Neural cell (in vitro differentiated cells): ENCODE results near the gene TPRA1. TPM values are rescaled to one million over a fixed set of nuclear protein-coding genes. Genes with fewer than 3 reads are reported as not detected.
"Not testable (repeated sequence)": the region's sequence is repeated elsewhere in the genome, so short reads cannot be mapped to it uniquely, and the experiment has no call there.

Experiments used
- H2AFZ ChIP-seq: fragments of 200-600, 300-800 bp; sonication (generic), shearing (Covaris generic); 2 replicates; pipeline ENCODE4 v1.6.0; 2014; ENCODE audit warnings: low read depth, mild to moderate bottlenecking, antibody characterized with exemption, low read length, moderate library complexity
- H3F3A ChIP-seq: fragments of 200-600 bp; shearing (Covaris generic); 2 replicates; pipeline ENCODE4 v1.6.1; 2016; ENCODE audit warnings: mild to moderate bottlenecking, moderate library complexity, mixed read lengths, antibody characterized with exemption, low read length; ENCODE audit not compliant: insufficient read depth, poor library complexity, severe bottlenecking
- H3K27ac ChIP-seq: fragments of 200-600, 300-800 bp; sonication (generic), shearing (Covaris generic); 2 replicates; pipeline ENCODE4 v1.5.1; 2014; ENCODE audit warnings: mild to moderate bottlenecking, low read length, moderate library complexity
- H3K27me3 ChIP-seq: fragments of 300-800, 200-600 bp; sonication (generic), shearing (Covaris generic); 2 replicates; pipeline ENCODE4 v1.6.0; 2014; ENCODE audit warnings: mild to moderate bottlenecking, low read depth, low read length, moderate library complexity; ENCODE audit not compliant: insufficient read depth
- H3K36me3 ChIP-seq: fragments of 300-800, 200-600 bp; sonication (generic), shearing (Covaris generic); 2 replicates; pipeline ENCODE4 v1.5.1; 2014; ENCODE audit warnings: mild to moderate bottlenecking, antibody characterized with exemption, low read length, moderate library complexity; ENCODE audit not compliant: insufficient read depth
- H3K4me2 ChIP-seq: fragments of 300-800, 200-600 bp; sonication (generic), shearing (Covaris generic); 2 replicates; pipeline ENCODE4 v1.6.0; 2014; ENCODE audit warnings: mild to moderate bottlenecking, low read length
- H3K4me3 ChIP-seq: fragments of 300-800, 200-600 bp; sonication (generic), shearing (Covaris generic); 2 replicates; pipeline ENCODE4 v1.5.1; 2014; ENCODE audit warnings: mild to moderate bottlenecking, low read length, moderate library complexity
- H3K79me2 ChIP-seq: fragments of 200-600 bp; shearing (Covaris generic); replicated peaks from 2 replicates; pipeline ENCODE4 v1.6.0; 2014; ENCODE audit warnings: mild to moderate bottlenecking, low read length, moderate library complexity; ENCODE audit not compliant: insufficient read depth
- H3K9ac ChIP-seq: fragments of 300-800, 200-600 bp; sonication (generic), shearing (Covaris generic); 2 replicates; pipeline ENCODE4 v1.6.1; 2016; ENCODE audit warnings: mild to moderate bottlenecking, low read length, mixed read lengths
- H3K9me2 ChIP-seq: fragments of 200-600 bp; shearing (Covaris generic); 2 replicates; pipeline ENCODE4 v1.6.1; 2016; ENCODE audit warnings: mild to moderate bottlenecking, low read length, mixed read lengths; ENCODE audit not compliant: insufficient read depth
- H3K9me3 ChIP-seq: fragments of 200-600, 300-800 bp; sonication (generic), shearing (Covaris generic); 2 replicates; pipeline ENCODE4 v1.6.1; 2016; ENCODE audit warnings: mild to moderate bottlenecking, mixed run types, low read length, moderate library complexity, mixed read lengths
- H4K20me1 ChIP-seq: fragments of 200-600 bp; shearing (Covaris generic); 2 replicates; pipeline ENCODE4 v1.6.1; 2016; ENCODE audit warnings: mild to moderate bottlenecking, mixed run types; ENCODE audit not compliant: insufficient read depth
- CTCF ChIP-seq: fragments of 450-650 bp; IDR thresholded peaks from 2 replicates; pipeline ENCODE4 v1.5.1; 2014; ENCODE audit warnings: antibody characterized with exemption, mild to moderate bottlenecking, moderate library complexity; ENCODE audit not compliant: poor library complexity, severe bottlenecking
- EP300 ChIP-seq: fragments of 450-650 bp; conservative IDR thresholded peaks from 2 replicates; pipeline ENCODE4 v1.6.1; 2014; ENCODE audit warnings: antibody characterized with exemption, mild to moderate bottlenecking, moderate library complexity; ENCODE audit not compliant: poor library complexity, severe bottlenecking
- EZH2 ChIP-seq: fragments of 200-600, 300-800 bp; shearing (Covaris generic), sonication (generic); IDR thresholded peaks from 2 replicates; pipeline ENCODE4 v1.6.1; 2014; ENCODE audit warnings: antibody characterized with exemption, low read length, borderline replicate concordance, mild to moderate bottlenecking; ENCODE audit not compliant: insufficient read depth, poor library complexity, severe bottlenecking
- MXI1 ChIP-seq: fragments of 450-650 bp; conservative IDR thresholded peaks from 2 replicates; pipeline ENCODE4 v1.6.1; 2014; ENCODE audit warnings: antibody characterized with exemption, mild to moderate bottlenecking; ENCODE audit not compliant: poor library complexity, severe bottlenecking
- POLR2AphosphoS5 ChIP-seq: IDR thresholded peaks from 2 replicates; pipeline ENCODE4 v1.6.1; 2012
- RAD21 ChIP-seq: fragments of 450-650 bp; conservative IDR thresholded peaks from 2 replicates; pipeline ENCODE4 v1.6.1; 2014; ENCODE audit warnings: antibody characterized with exemption, mild to moderate bottlenecking, moderate library complexity
- REST ChIP-seq: IDR thresholded peaks from 2 replicates; pipeline ENCODE4 v1.6.1; 2012; ENCODE audit warnings: borderline replicate concordance
- SMC3 ChIP-seq: fragments of 450-650 bp; conservative IDR thresholded peaks from 2 replicates; pipeline ENCODE4 v1.6.1; 2014; ENCODE audit warnings: antibody characterized with exemption, mild to moderate bottlenecking, moderate library complexity; ENCODE audit not compliant: poor library complexity
- TAF1 ChIP-seq: IDR thresholded peaks from 2 replicates; pipeline ENCODE4 v1.6.1; 2012; ENCODE audit warnings: low read depth
- polyA plus RNA-seq: library from polyadenylated mRNA; depleted of rRNA; stranded (reverse); fragments of >200 nt; gene quantifications from 2 replicates; pipeline ENCODE4 v1.2.3, GENCODE V29; 2014

The TPRA1 gene
- polyA plus RNA-seq, 1 donor from 2014 or later: 26.5 TPM

DNA sequence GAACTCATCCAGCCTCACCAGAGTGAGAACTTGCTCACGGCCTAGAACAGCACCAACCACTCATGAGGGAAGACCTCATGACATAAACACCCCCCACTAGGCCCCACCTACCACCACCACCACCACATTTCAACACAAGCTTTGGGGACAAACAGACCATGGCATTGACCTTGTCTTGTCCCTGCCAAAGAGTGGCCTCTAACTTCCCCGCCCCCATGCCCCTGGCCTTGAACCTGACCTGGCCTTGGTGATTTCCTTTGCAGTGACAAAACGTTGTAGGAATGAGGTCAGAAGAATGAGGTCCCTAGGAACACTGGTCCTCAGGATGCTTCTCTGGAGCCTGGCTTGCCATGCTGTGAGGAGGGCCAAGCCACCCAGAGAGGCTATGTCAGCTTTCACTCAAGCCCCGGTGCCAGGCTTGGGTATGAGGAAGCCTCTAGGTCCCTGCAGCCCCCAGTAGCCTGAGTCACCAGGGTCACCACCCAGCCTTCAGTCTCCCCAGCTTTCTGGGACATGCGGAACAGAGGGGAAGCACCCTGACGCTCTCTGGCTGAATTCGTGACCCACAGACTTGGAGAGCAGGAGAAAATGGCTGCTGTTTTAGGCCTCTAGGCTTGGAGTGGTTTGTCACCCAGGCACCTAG is 57.9 kb downstream of the TPRA1 start:
- Histone ChIP-seq H3K4me3 (no peak overlapping the region), H2AFZ (no peak overlapping the region), H4K20me1 (no peaks in the 10 kb centered on the region), H3K9me2 (no peaks in the 10 kb centered on the region), H3K4me2 (no peak overlapping the region), H3K9ac (no peak overlapping the region), H3K36me3 (no peaks in the 10 kb centered on the region), H3F3A (no peaks in the 10 kb centered on the region), H3K27me3 (no peaks in the 10 kb centered on the region), H3K9me3 (no peaks in the 10 kb centered on the region), H3K79me2 (no peaks in the 10 kb centered on the region), H3K27ac (no peak overlapping the region)
- no peak for TF ChIP-seq TAF1
- no peak for TF ChIP-seq RAD21
- no peak for TF ChIP-seq EZH2
- no peak for TF ChIP-seq MXI1
- TF ChIP-seq REST: no peak
- TF ChIP-seq POLR2AphosphoS5: no peak
- no peak for TF ChIP-seq EP300
- no peak for TF ChIP-seq SMC3
- TF ChIP-seq CTCF: no peak

DNA sequence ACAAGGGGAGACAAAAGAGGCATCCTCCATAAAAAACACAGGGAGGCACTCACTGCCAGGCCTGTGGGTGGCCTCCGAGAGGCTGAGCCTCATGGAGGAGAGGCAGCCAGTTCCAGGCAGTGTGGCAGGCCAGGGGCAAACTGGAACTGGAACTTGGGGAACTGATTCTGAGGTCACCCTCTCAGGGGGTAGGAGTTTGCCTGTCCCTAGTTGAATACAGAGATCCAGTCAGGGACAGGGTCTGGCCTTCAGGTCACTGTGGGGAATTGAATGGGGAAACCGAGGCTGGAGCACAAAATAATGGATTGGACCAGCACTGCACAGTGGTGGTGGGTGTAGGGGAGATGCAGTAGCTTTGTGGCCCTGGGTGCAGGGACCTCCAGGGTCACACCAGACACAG is 58.7 kb downstream of the TPRA1 start:
- Histone ChIP-seq H3K4me3 (no peak overlapping the region), H3K27ac (no peak overlapping the region), H3K9ac (no peak overlapping the region), H3K9me2 (no peaks in the 10 kb centered on the region), H3K27me3 (no peaks in the 10 kb centered on the region), H3K79me2 (no peaks in the 10 kb centered on the region), H3K9me3 (no peaks in the 10 kb centered on the region), H3K36me3 (no peaks in the 10 kb centered on the region), H2AFZ (no peak overlapping the region), H4K20me1 (no peaks in the 10 kb centered on the region), H3F3A (no peaks in the 10 kb centered on the region), H3K4me2 (no peak overlapping the region)
- TF ChIP-seq RAD21: no peak
- TF ChIP-seq CTCF: no peak
- no peak for TF ChIP-seq POLR2AphosphoS5
- no peak for TF ChIP-seq REST
- TF ChIP-seq EP300: no peak
- no peak for TF ChIP-seq EZH2
- no peak for TF ChIP-seq TAF1
- no peak for TF ChIP-seq MXI1
- no peak for TF ChIP-seq SMC3

DNA sequence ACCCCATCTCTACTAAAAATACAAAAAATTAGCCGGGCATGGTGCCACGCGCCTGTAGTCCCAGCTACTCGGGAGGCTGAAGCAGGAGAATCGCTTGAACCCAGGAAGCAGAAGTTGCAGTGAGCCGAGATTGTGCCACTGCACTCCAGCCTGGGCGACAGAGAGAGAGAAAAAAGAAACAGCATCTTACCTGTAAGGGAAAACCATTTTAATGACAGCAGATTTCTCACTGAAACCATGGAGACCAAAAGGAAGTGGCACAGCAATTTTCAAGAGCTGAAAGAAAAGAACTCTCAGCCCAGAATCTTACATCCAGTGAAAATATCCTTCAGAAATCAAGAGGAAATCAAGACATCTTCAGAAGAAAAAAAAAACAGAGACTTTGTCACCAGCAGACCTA is 59.7 kb downstream of the TPRA1 start:
- H3K27me3 ChIP-seq, H3K4me3 ChIP-seq, H4K20me1 ChIP-seq: not testable (repeated sequence)

More for the DNA sequence above, 59.7 kb downstream of the TPRA1 start:
- H2AFZ ChIP-seq, H3K36me3 ChIP-seq, H3K9me3 ChIP-seq, H3K9ac ChIP-seq, H3K9me2 ChIP-seq, H3K4me2 ChIP-seq, H3K79me2 ChIP-seq, H3F3A ChIP-seq: not testable (repeated sequence)
- peak overlapping the region; percentile 5 for H3K27ac ChIP-seq
